SK-N-SH (cell line): Measurements from ENCODE around the gene ZNF799. TPM values are rescaled to one million over a fixed set of nuclear protein-coding genes. Genes with fewer than 3 reads are reported as not detected.

Experiments used
- CTCF ChIA-PET: fragments of 300-600, 350-600 bp; formaldehyde crosslinking; extraction: SDS; loops from one replicate; lab custom pipeline; 2021; lab: Yijun Ruan, JAX
- POLR2A ChIA-PET: fragments of 350-600 bp; sonication (Branson Sonifier 250); formaldehyde crosslinking; extraction: SDS; loops from one replicate; lab custom pipeline; 2020; ENCODE audit warnings: antibody characterized with exemption, inconsistent platforms; lab: Yijun Ruan, JAX
- DNase-seq: peaks from one replicate; pipeline ENCODE4 v3.0.0; 2012
- H2AFZ ChIP-seq: fragments of 200-600 bp; sonication (generic); 2 replicates; pipeline ENCODE4 v1.8.1; 2016; ENCODE audit warnings: antibody characterized with exemption, mild to moderate bottlenecking, low read depth
- H3F3A ChIP-seq: fragments of 200-600 bp; sonication (generic); replicated peaks from 2 replicates; pipeline ENCODE3; 2016; ENCODE audit warnings: antibody characterized with exemption, mild to moderate bottlenecking; ENCODE audit not compliant: insufficient read depth
- H3K27ac ChIP-seq, 2 experiments: fragments of 200-500 bp in 1 of 2; fragments of 200-600 bp in 1 of 2; sonication (Bioruptor generic) in 1 of 2; sonication (generic), shearing (Covaris generic) in 1 of 2; 2 replicates each; pipeline versions ENCODE4 v1.5.1 to v1.6.1; 2014 to 2016; ENCODE audit warnings: low read depth in 2 of 2, inconsistent platforms in 1 of 2, low read length in 1 of 2, mild to moderate bottlenecking in 1 of 2, mixed read lengths in 1 of 2
- H3K27me3 ChIP-seq: fragments of 200-600 bp; sonication (generic), shearing (Covaris generic); 2 replicates; pipeline ENCODE4 v1.6.1; 2016; ENCODE audit warnings: mixed run types; ENCODE audit not compliant: insufficient read depth
- H3K36me3 ChIP-seq, 2 experiments: fragments of 200-500 bp in 1 of 2; fragments of 200-600 bp in 1 of 2; sonication (Bioruptor generic) in 1 of 2; sonication (generic) in 1 of 2; replicated peaks in 1 of 2; 2 replicates each; pipeline versions ENCODE3 to v1.5.1; 2014 to 2016; ENCODE audit warnings: low read length in 1 of 2, mild to moderate bottlenecking in 1 of 2; ENCODE audit not compliant: insufficient read depth in 2 of 2, control insufficient read depth in 1 of 2
- H3K4me1 ChIP-seq, 2 experiments: fragments of 200-500 bp in 1 of 2; fragments of 200-600 bp in 1 of 2; sonication (Bioruptor generic) in 1 of 2; sonication (generic), shearing (Covaris generic) in 1 of 2; 2 replicates each; pipeline versions ENCODE4 v1.5.1 to v1.6.1; 2014 to 2016; ENCODE audit warnings: low read depth in 1 of 2, low read length in 1 of 2, mixed run types in 1 of 2; ENCODE audit not compliant: insufficient read depth in 2 of 2, control insufficient read depth in 1 of 2
- H3K4me2 ChIP-seq: fragments of 200-600 bp; sonication (generic), shearing (Covaris generic); 2 replicates; pipeline ENCODE4 v1.6.1; 2017; ENCODE audit warnings: mixed run types
- H3K4me3 ChIP-seq, 2 experiments: fragments of 200-500 bp in 1 of 2; fragments of 200-600 bp in 1 of 2; sonication (Bioruptor generic) in 1 of 2; sonication (generic), shearing (Covaris generic) in 1 of 2; 2 replicates each; pipeline versions ENCODE4 v1.5.1 to v1.8.1; 2014 to 2016; ENCODE audit warnings: low read depth in 2 of 2, inconsistent platforms in 1 of 2, low read length in 1 of 2, mild to moderate bottlenecking in 1 of 2, mixed read lengths in 1 of 2, moderate library complexity in 1 of 2
- H3K79me2 ChIP-seq: fragments of 200-600 bp; sonication (generic); 2 replicates; pipeline ENCODE4 v1.8.1; 2017; ENCODE audit warnings: mild to moderate bottlenecking; ENCODE audit not compliant: insufficient read depth
- H3K9ac ChIP-seq: fragments of 200-600 bp; sonication (generic); 2 replicates; pipeline ENCODE4 v1.6.1; 2017; ENCODE audit warnings: mixed run types
- H3K9me2 ChIP-seq: fragments of 200-600 bp; sonication (generic); 2 replicates; pipeline ENCODE4 v1.6.1; 2017; ENCODE audit warnings: mixed run types
- H3K9me3 ChIP-seq: fragments of 200-600 bp; sonication (generic); 2 replicates; pipeline ENCODE4 v1.6.1; 2017; ENCODE audit warnings: mixed run types, mild to moderate bottlenecking, moderate library complexity
- H4K20me1 ChIP-seq: fragments of 200-600 bp; sonication (generic); 2 replicates; pipeline ENCODE4 v1.6.1; 2017; ENCODE audit warnings: mild to moderate bottlenecking, mixed run types; ENCODE audit not compliant: insufficient read depth
- CTCF ChIP-seq: fragments of 200-600 bp; sonication (generic); IDR thresholded peaks from 2 replicates; pipeline ENCODE4 v1.6.1; 2017; ENCODE audit warnings: antibody characterized with exemption, mild to moderate bottlenecking, moderate library complexity
- ELF1 ChIP-seq: IDR thresholded peaks from 2 replicates; pipeline ENCODE4 v1.4.0; 2012
- EP300 ChIP-seq, 2 experiments: IDR thresholded peaks; 2 replicates each; pipeline versions ENCODE4 v1.4.0 to v1.6.1; 2012; ENCODE audit warnings: borderline replicate concordance in 1 of 2, low read depth in 1 of 2, low read length in 1 of 2
- FOSL2 ChIP-seq: IDR thresholded peaks from 2 replicates; pipeline ENCODE4 v1.4.0; 2012; ENCODE audit warnings: low read depth, mild to moderate bottlenecking, moderate library complexity, borderline replicate concordance
- FOXM1 ChIP-seq: IDR thresholded peaks from 2 replicates; pipeline ENCODE4 v1.4.0; 2012; ENCODE audit warnings: low read depth, mild to moderate bottlenecking
- GABPA ChIP-seq: IDR thresholded peaks from 2 replicates; pipeline ENCODE4 v1.4.0; 2012; ENCODE audit warnings: low read depth, mild to moderate bottlenecking
- GATA2 ChIP-seq: sonication (generic); formaldehyde crosslinking; IDR thresholded peaks from 2 replicates; pipeline ENCODE4 v1.5.0; 2020; ENCODE audit warnings: mild to moderate bottlenecking, missing genetic modification reagents
- MAX ChIP-seq: IDR thresholded peaks from 2 replicates; pipeline ENCODE4 v1.4.0; 2012; ENCODE audit warnings: low read depth
- NFIC ChIP-seq: IDR thresholded peaks from 2 replicates; pipeline ENCODE4 v1.4.0; 2012; ENCODE audit warnings: borderline replicate concordance
- RAD21 ChIP-seq: IDR thresholded peaks from 2 replicates; pipeline ENCODE4 v1.6.1; 2012; ENCODE audit warnings: mild to moderate bottlenecking, low read length
- REST ChIP-seq: IDR thresholded peaks from 2 replicates; pipeline ENCODE4 v1.6.1; 2012; ENCODE audit warnings: mild to moderate bottlenecking, low read depth, low read length, moderate library complexity
- RXRA ChIP-seq: IDR thresholded peaks from 2 replicates; pipeline ENCODE4 v1.4.0; 2012; ENCODE audit warnings: low read depth, mild to moderate bottlenecking, borderline replicate concordance
- SIN3A ChIP-seq: IDR thresholded peaks from 2 replicates; pipeline ENCODE4 v1.6.1; 2012; ENCODE audit warnings: low read depth, mild to moderate bottlenecking, low read length, moderate library complexity, borderline replicate concordance
- SMC3 ChIP-seq: IDR thresholded peaks from 2 replicates; pipeline ENCODE4 v1.6.1; 2012; ENCODE audit warnings: low read depth, low read length, improper control_type of control experiment
- TEAD4 ChIP-seq: IDR thresholded peaks from 2 replicates; pipeline ENCODE4 v1.4.0; 2012; ENCODE audit warnings: mild to moderate bottlenecking, borderline replicate concordance; ENCODE audit not compliant: insufficient read depth
- USF1 ChIP-seq: IDR thresholded peaks from 2 replicates; pipeline ENCODE4 v1.4.0; 2012; ENCODE audit warnings: low read depth, borderline replicate concordance
- USF2 ChIP-seq: fragments of 150-350 bp; IDR thresholded peaks from 2 replicates; pipeline ENCODE4 v1.6.1; 2017; ENCODE audit warnings: antibody characterized with exemption, low read length, low read depth, borderline replicate concordance
- WGBS: methylation state at CpG from one replicate; pipeline ENCODE4 v1.1.6; 2017; ENCODE audit warnings: low lambda C conversion rate; 5-methylcytosine and 5-hydroxymethylcytosine counted together
- polyA plus RNA-seq, 3 experiments: library from polyadenylated mRNA; depleted of rRNA; stranded (reverse); fragments of >200 nt; gene quantifications; 2 replicates each; pipeline ENCODE4 v1.2.3, GENCODE V29; 2012

The ZNF799 gene
- polyA plus RNA-seq, 1 of the 3 experiments (the other 2 are of a cell fraction), result 0.99 TPM

GRCh38 chr19:12365236-12366162, 35.6 kb downstream of the ZNF799 start, which contains the start of gene ZNF442 (continued):
- TF ChIP-seq GATA2 (CRISPR knock-in tag), result peak; percentile 41; the same call in 1 of the 2 replicates
- peak; percentile 68 for TF ChIP-seq ELF1
- no peak for TF ChIP-seq EP300 (IDR thresholded peaks at IDR 0.05; ENCODE audit: borderline replicate concordance in 1 of 2, low read depth in 1 of 2, low read length in 1 of 2)
- TF ChIP-seq CTCF, result peak; percentile 61
- TF ChIP-seq USF2, result no peak
- no peak for TF ChIP-seq TEAD4
- TF ChIP-seq RAD21, result peak; percentile 56
- TF ChIP-seq SIN3A, result peak; percentile 46; the same call in 1 of the 2 replicates
- no peak; the same call in 1 of the 2 replicates for TF ChIP-seq MAX

GRCh38 chr19:12364391-12365235, 36.5 kb downstream of the ZNF799 start:
- no peaks in the 10 kb centered on the region for H4K20me1 ChIP-seq
- peaks cover 4% of the 10 kb centered on the region for H3F3A ChIP-seq
- peaks cover 0 to 3% of the 10 kb centered on the region in 2 experiments for H3K36me3 ChIP-seq
- peak overlapping the region; percentile 78 to 83 for H3K4me3 ChIP-seq
- CTCF ChIA-PET, result interaction anchor here (0.6 to 1.4 kb wide), 4 partner anchors 36 to 555 kb away, joined by 3 to 7 read pairs (median 3); partner anchors contain the start of gene ZNF799
- no peaks in the 10 kb centered on the region for H3K27me3 ChIP-seq
- H3K27ac ChIP-seq, result peak overlapping the region in 1 of 2 experiments; percentile 54; a peak in 1 of 4 replicates
- H3K4me2 ChIP-seq, result peak overlapping the region; percentile 76
- H3K4me1 ChIP-seq, result no peaks in the 10 kb centered on the region; a peak in 1 of 4 replicates
- H3K9ac ChIP-seq, result peak overlapping the region; percentile 81
- peak overlapping the region; percentile 86 for H2AFZ ChIP-seq
- POLR2A ChIA-PET, result interaction anchor here (1.0 to 1.9 kb wide), 7 partner anchors 31 to 224 kb away, joined by 3 to 15 read pairs (median 5); partner anchors contain the start of genes ZNF20, ZNF44, ZNF443 and ZNF563
- 11% methylated on average over 25 of the region's 28 CpGs for WGBS
- no peaks in the 10 kb centered on the region for H3K9me2 ChIP-seq
- H3K9me3 ChIP-seq, result no peaks in the 10 kb centered on the region
- H3K79me2 ChIP-seq, result no peaks in the 10 kb centered on the region
- peak; percentile 54 for DNase-seq
- TF ChIP-seq FOXM1 (no peak), USF1 (no peak), ELF1 (no peak), SMC3 (no peak), RXRA (no peak), FOSL2 (no peak), GABPA (no peak), REST (no peak), USF2 (no peak), NFIC (no peak)
